Regular cardiac myocyte (primary cell): ENCODE results near the gene FCRL6. TPM values are rescaled to one million over a fixed set of nuclear protein-coding genes. Genes with fewer than 3 reads are reported as not detected.

Experiments
- total RNA-seq: library from RNA; depleted of rRNA; stranded (reverse); fragments of >200 nt; gene quantifications from 2 replicates; pipeline ENCODE4 v1.2.3, GENCODE V29; 2014

FCRL6 gene
- not detected in 2 replicates for total RNA-seq

GRCh38 chr1:159802111-159802510 is at the start of gene FCRL6:
Gene FCRL6, plus strand, starts transcription at chr1:159802360. Its CDS starts 65 bp downstream, at chr1:159802425.

GRCh38 chr1:159780583-159781582 is 21.3 kb upstream of the FCRL6 start, which contains the start of gene DUSP23:
Gene DUSP23, plus strand, starts transcription at chr1:159780962. Its CDS starts 139 bp downstream, at chr1:159781101.

GRCh38 chr1:159826441-159827101 is 24.4 kb downstream of the FCRL6 start, which contains the start of gene SLAMF8:
Gene SLAMF8, plus strand, starts transcription at chr1:159826873. Its CDS starts 26 bp downstream, at chr1:159826899.

GRCh38 chr1:159862557-159862956 is 60.4 kb downstream of the FCRL6 start, which contains the start of gene VSIG8:
Gene VSIG8, minus strand, starts transcription at chr1:159862657. Its CDS starts 136 bp downstream, at chr1:159862521.

Other genes with a start within 250 kb of the FCRL6 start
- gene APCS, start 214.5 kb upstream of the FCRL6 start, total RNA-seq = not detected in 2 replicates
- not detected in 2 replicates for gene CRP, start 87.8 kb upstream of the FCRL6 start, total RNA-seq
- 15.1 and 15.8 TPM in 2 replicates for gene DUSP23, start 21.4 kb upstream of the FCRL6 start, total RNA-seq
- not detected in 2 replicates for gene SLAMF8, start 24.5 kb downstream of the FCRL6 start, total RNA-seq
- not detected in 2 replicates for gene VSIG8, start 60.3 kb downstream of the FCRL6 start, total RNA-seq
- gene CFAP45, start 97.8 kb downstream of the FCRL6 start, total RNA-seq = 0.28 and 0.96 TPM in 2 replicates
- gene TAGLN2, start 123.1 kb downstream of the FCRL6 start, total RNA-seq = 160 and 484 TPM in 2 replicates
- not detected in 2 replicates for gene IGSF9, start 143.3 kb downstream of the FCRL6 start, total RNA-seq
- gene SLAMF9, start 151.9 kb downstream of the FCRL6 start, total RNA-seq = 0.28 TPM in 1 of 2 replicates, not detected in the other
- 3.4 and 4.8 TPM in 2 replicates for gene PIGM, start 229.6 kb downstream of the FCRL6 start, total RNA-seq